K562 (cell line): Measurements from ENCODE around the gene TRIM38. TPM values are rescaled to one million over a fixed set of nuclear protein-coding genes. Genes with fewer than 3 reads are reported as not detected.
A peak's percentile ranks its signal among the peaks of the same experiment; 100 is the strongest.

Experiments used
- CREM ChIP-seq: IDR thresholded peaks from 2 replicates; pipeline ENCODE4 v1.6.1; 2014; ENCODE audit warnings: antibody characterized with exemption, low read depth
- ESRRB ChIP-seq: fragments of 250-450 bp; sonication (Bioruptor Pico); IDR thresholded peaks from 2 replicates; pipeline ENCODE4 v1.5.0; 2020; ENCODE audit warnings: mild to moderate bottlenecking, moderate library complexity, borderline replicate concordance
- FOXA3 ChIP-seq, 2 experiments: fragments of 450-650 bp in 1 of 2; sonication (generic) in 1 of 2; formaldehyde crosslinking; IDR thresholded peaks in 1 of 2; conservative IDR thresholded peaks in 1 of 2; 2 replicates each; pipeline versions ENCODE4 v1.4.0 to v1.8.0; 2020 to 2022; ENCODE audit warnings: mild to moderate bottlenecking in 2 of 2, missing genetic modification reagents in 1 of 2
- GABPB1 ChIP-seq: sonication (generic); formaldehyde crosslinking; IDR thresholded peaks from 2 replicates; pipeline ENCODE4 v1.8.0; 2022; ENCODE audit warnings: mild to moderate bottlenecking, missing genetic modification reagents
- GATAD2A ChIP-seq: fragments of 450-650 bp; IDR thresholded peaks from 2 replicates; pipeline ENCODE4 v1.6.1; 2017
- HINFP ChIP-seq: fragments of 450-650 bp; conservative IDR thresholded peaks from 2 replicates; pipeline ENCODE4 v1.6.1; 2016; ENCODE audit warnings: missing genetic modification characterization, low read depth, mild to moderate bottlenecking, control low read depth, missing compliant biosample characterization
- HMGN3 ChIP-seq: IDR thresholded peaks from 2 replicates; pipeline ENCODE4 v1.6.1; 2011; ENCODE audit warnings: borderline replicate concordance, low read depth, mild to moderate bottlenecking, mixed read lengths, low read length; ENCODE audit not compliant: insufficient read length; ENCODE audit errors: extremely low read depth
- MYC ChIP-seq, 2 experiments: fragments of 250-450 bp in 1 of 2; sonication (Bioruptor Pico) in 1 of 2; IDR thresholded peaks; 2 replicates each; pipeline versions ENCODE4 v1.5.1 to v1.6.1; 2012 to 2021; ENCODE audit warnings: low read depth in 2 of 2, borderline replicate concordance in 1 of 2, improper control_type of control experiment in 1 of 2, low read length in 1 of 2, mild to moderate bottlenecking in 1 of 2, moderate library complexity in 1 of 2
- NFXL1 ChIP-seq: fragments of 450-650 bp; formaldehyde crosslinking; IDR thresholded peaks from 2 replicates; pipeline ENCODE4 v1.4.0; 2021; ENCODE audit warnings: mild to moderate bottlenecking
- RBM14 ChIP-seq: fragments of 200-400 bp; formaldehyde crosslinking; IDR thresholded peaks from 2 replicates; pipeline ENCODE4 v1.6.1; 2018; ENCODE audit warnings: low read depth, mild to moderate bottlenecking, low read length, moderate library complexity, borderline replicate concordance; ENCODE audit not compliant: insufficient read depth
- RBM15 ChIP-seq: fragments of 200-400 bp; formaldehyde crosslinking; IDR thresholded peaks from 2 replicates; pipeline ENCODE4 v1.6.1; 2018; ENCODE audit warnings: mild to moderate bottlenecking, low read length, moderate library complexity; ENCODE audit not compliant: insufficient read depth
- RBM25 ChIP-seq: fragments of 200-400 bp; formaldehyde crosslinking; IDR thresholded peaks from 2 replicates; pipeline ENCODE4 v1.6.1; 2018; ENCODE audit warnings: low read length, low read depth, moderate library complexity; ENCODE audit not compliant: severe bottlenecking
- RUNX1 ChIP-seq: sonication (generic); IDR thresholded peaks from 2 replicates; pipeline ENCODE4 v1.6.1; 2016; ENCODE audit warnings: antibody characterized with exemption, low read depth
- SIX5 ChIP-seq, 2 experiments: IDR thresholded peaks; 2 replicates each; pipeline ENCODE4 v1.6.1; 2011; ENCODE audit warnings: low read length in 2 of 2, borderline replicate concordance in 1 of 2, low read depth in 1 of 2, mild to moderate bottlenecking in 1 of 2, moderate library complexity in 1 of 2; ENCODE audit not compliant: insufficient read depth in 1 of 2
- SMAD2 ChIP-seq: fragments of 150-350 bp; IDR thresholded peaks from 2 replicates; pipeline ENCODE4 v1.6.1; 2014; ENCODE audit warnings: low read depth, mild to moderate bottlenecking, low read length
- SRSF9 ChIP-seq: fragments of 200-400 bp; formaldehyde crosslinking; IDR thresholded peaks from 2 replicates; pipeline ENCODE4 v1.6.1; 2017; ENCODE audit warnings: low read depth, low read length, borderline replicate concordance
- STAT5B ChIP-seq: fragments of 250-450 bp; sonication (Bioruptor Pico); IDR thresholded peaks from 2 replicates; pipeline ENCODE4 v1.8.0; 2021; ENCODE audit warnings: mild to moderate bottlenecking, inconsistent platforms
- TCF7 ChIP-seq: sonication (generic); IDR thresholded peaks from 2 replicates; pipeline ENCODE4 v1.6.1; 2016; ENCODE audit warnings: antibody characterized with exemption, borderline replicate concordance
- ZC3H11A ChIP-seq: IDR thresholded peaks from 2 replicates; pipeline ENCODE4 v1.6.1; 2012; ENCODE audit warnings: low read depth, low read length, improper control_type of control experiment
- ZNF253 ChIP-seq: fragments of 250-450 bp; sonication (Bioruptor Pico); conservative IDR thresholded peaks from 2 replicates; pipeline ENCODE4 v1.6.1; 2021; ENCODE audit warnings: mild to moderate bottlenecking
- ZNF384 ChIP-seq: IDR thresholded peaks from 2 replicates; pipeline ENCODE4 v1.6.1; 2012; ENCODE audit warnings: low read depth, low read length, improper control_type of control experiment
- polyA plus RNA-seq, 8 experiments: library from polyadenylated mRNA; depleted of rRNA in 4 of 8; stranded (reverse) in 5 of 8; unstranded in 3 of 8; fragments of >200 nt; fragmentation: Nextera tagmentation in 2 of 8; fragmentation: Illumina TruSeq in 1 of 8; extraction: Ambion mirVana in 2 of 8; extraction: Trizol in 1 of 8; gene quantifications; 2 replicates each; pipeline versions ENCODE4 v1.2.1 to v1.2.3, GENCODE V29; 2011 to 2014; ENCODE audit warnings: inconsistent platforms in 1 of 8, missing spikeins in 1 of 8
- total RNA-seq, 7 experiments: library from RNA; depleted of rRNA in 6 of 7; stranded (reverse); fragments of >200 nt in 6 of 7; fragmentation: Illumina TruSeq in 2 of 7; extraction: Trizol in 2 of 7; gene quantifications; 2 replicates each; pipeline versions ENCODE4 v1.2.1 to v1.2.3, GENCODE V29; 2011 to 2021; ENCODE audit warnings: low replicate concordance in 1 of 7
- TF ChIP-seq, protein P1 (sequence below): fragments of 450-650 bp; IDR thresholded peaks from one replicate; pipeline ENCODE4 v1.6.1; 2018; ENCODE audit warnings: mild to moderate bottlenecking, moderate library complexity; ENCODE audit not compliant: partially characterized antibody
- TF ChIP-seq, protein P2 (sequence below): sonication (generic); formaldehyde crosslinking; IDR thresholded peaks from 2 replicates; pipeline ENCODE4 v1.8.1; 2023; ENCODE audit warnings: mild to moderate bottlenecking, missing genetic modification reagents, moderate library complexity

The TRIM38 gene
- total and polyA plus RNA-seq, 9 of the 15 experiments (the other 6 are each of a cell fraction or from before 2014, with no cell fraction given) = 1.7 to 6.7 (median 6.3) TPM

- no peak for TF ChIP-seq GATAD2A
- no peak for TF ChIP-seq HMGN3
- TF ChIP-seq ESRRB = no peak
- no peak for TF ChIP-seq RBM14
- no peak for TF ChIP-seq FOXA3 (CRISPR knock-in tag; conservative IDR thresholded peaks at IDR 0.05 in 1 of 2, IDR thresholded peaks at IDR 0.05 in 1 of 2)
- TF ChIP-seq SMAD2 = no peak
- TF ChIP-seq ZNF253 (CRISPR knock-in tag) = no peak
- no peak for TF ChIP-seq SRSF9
- no peak for TF ChIP-seq ZNF384
- TF ChIP-seq RBM15 = no peak
- no peak for TF ChIP-seq MYC (IDR thresholded peaks at IDR 0.05; ENCODE audit: low read depth, low read length)
- TF ChIP-seq MYC (CRISPR knock-in tag; IDR thresholded peaks at IDR 0.05; ENCODE audit: borderline replicate concordance, low read depth) = no peak
- TF ChIP-seq, protein P1, sequence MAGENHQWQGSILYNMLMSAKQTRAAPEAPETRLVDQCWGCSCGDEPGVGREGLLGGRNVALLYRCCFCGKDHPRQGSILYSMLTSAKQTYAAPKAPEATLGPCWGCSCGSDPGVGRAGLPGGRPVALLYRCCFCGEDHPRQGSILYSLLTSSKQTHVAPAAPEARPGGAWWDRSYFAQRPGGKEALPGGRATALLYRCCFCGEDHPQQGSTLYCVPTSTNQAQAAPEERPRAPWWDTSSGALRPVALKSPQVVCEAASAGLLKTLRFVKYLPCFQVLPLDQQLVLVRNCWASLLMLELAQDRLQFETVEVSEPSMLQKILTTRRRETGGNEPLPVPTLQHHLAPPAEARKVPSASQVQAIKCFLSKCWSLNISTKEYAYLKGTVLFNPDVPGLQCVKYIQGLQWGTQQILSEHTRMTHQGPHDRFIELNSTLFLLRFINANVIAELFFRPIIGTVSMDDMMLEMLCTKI = no peak
- TF ChIP-seq CREM = peak; percentile 71
- TF ChIP-seq SIX5 (IDR thresholded peaks at IDR 0.05; ENCODE audit: borderline replicate concordance in 1 of 2, insufficient read depth in 1 of 2, low read depth in 1 of 2, low read length in 2 of 2) = no peak
- no peak for TF ChIP-seq HINFP (tag)
- TF ChIP-seq RBM25 = no peak
- TF ChIP-seq ZC3H11A = no peak
- TF ChIP-seq TCF7 = no peak
- no peak for TF ChIP-seq RUNX1
- TF ChIP-seq GABPB1 (CRISPR knock-in tag) = 0 out of 2 replicates have a peak, but pooled peaks have one; percentile 43
- no peak for TF ChIP-seq STAT5B
- TF ChIP-seq, protein P2, sequence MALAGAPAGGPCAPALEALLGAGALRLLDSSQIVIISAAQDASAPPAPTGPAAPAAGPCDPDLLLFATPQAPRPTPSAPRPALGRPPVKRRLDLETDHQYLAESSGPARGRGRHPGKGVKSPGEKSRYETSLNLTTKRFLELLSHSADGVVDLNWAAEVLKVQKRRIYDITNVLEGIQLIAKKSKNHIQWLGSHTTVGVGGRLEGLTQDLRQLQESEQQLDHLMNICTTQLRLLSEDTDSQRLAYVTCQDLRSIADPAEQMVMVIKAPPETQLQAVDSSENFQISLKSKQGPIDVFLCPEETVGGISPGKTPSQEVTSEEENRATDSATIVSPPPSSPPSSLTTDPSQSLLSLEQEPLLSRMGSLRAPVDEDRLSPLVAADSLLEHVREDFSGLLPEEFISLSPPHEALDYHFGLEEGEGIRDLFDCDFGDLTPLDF (CRISPR knock-in tag) = no peak
- TF ChIP-seq NFXL1 (CRISPR knock-in tag) = no peak
Measured at GRCh38 chr6:25962149-25963127, at the start of gene TRIM38 (continued).
